H9 (cell line): ENCODE measurements around the gene LRP2. TPM values are rescaled to one million over a fixed set of nuclear protein-coding genes. Genes with fewer than 3 reads are reported as not detected.

Experiments used
- DNase-seq: peaks from one replicate; pipeline ENCODE4 v3.0.0-alpha.2; 2017
- H2AFZ ChIP-seq: one replicate; pipeline ENCODE4 v1.6.1; 2013; ENCODE audit warnings: mild to moderate bottlenecking, low read length, control low read depth, moderate library complexity
- H2AK5ac ChIP-seq: 2 replicates; pipeline ENCODE4 v1.6.1; 2013; ENCODE audit warnings: low read length, control low read depth, mixed read lengths; ENCODE audit not compliant: insufficient read length
- H2BK120ac ChIP-seq: one replicate; pipeline ENCODE4 v1.6.1; 2013; ENCODE audit warnings: low read depth, mild to moderate bottlenecking, low read length, control low read depth, inconsistent platforms; ENCODE audit not compliant: poor library complexity, severe bottlenecking
- H2BK12ac ChIP-seq: 2 replicates; pipeline ENCODE4 v1.6.1; 2013; ENCODE audit warnings: low read length, control low read depth, mixed read lengths, low read depth; ENCODE audit not compliant: insufficient read length
- H2BK15ac ChIP-seq: 2 replicates; pipeline ENCODE4 v1.6.1; 2013; ENCODE audit warnings: low read depth, low read length, control low read depth
- H2BK20ac ChIP-seq: one replicate; pipeline ENCODE4 v1.6.1; 2013; ENCODE audit warnings: low read depth, mild to moderate bottlenecking, low read length, control low read depth, inconsistent platforms; ENCODE audit not compliant: poor library complexity, severe bottlenecking
- H2BK5ac ChIP-seq: 2 replicates; pipeline ENCODE4 v1.6.1; 2013; ENCODE audit warnings: low read length, control low read depth, mixed read lengths; ENCODE audit not compliant: insufficient read length
- H3K14ac ChIP-seq: 2 replicates; pipeline ENCODE4 v1.6.1; 2013; ENCODE audit warnings: low read length, control low read depth; ENCODE audit not compliant: insufficient read depth
- H3K18ac ChIP-seq: 2 replicates; pipeline ENCODE4 v1.6.1; 2013; ENCODE audit warnings: low read depth, mild to moderate bottlenecking, mixed read lengths, low read length, control low read depth; ENCODE audit not compliant: insufficient read length
- H3K23ac ChIP-seq: 2 replicates; pipeline ENCODE4 v1.6.1; 2013; ENCODE audit warnings: low read length, control low read depth, mixed read lengths, low read depth; ENCODE audit not compliant: insufficient read length
- H3K23me2 ChIP-seq: 2 replicates; pipeline ENCODE4 v1.6.1; 2013; ENCODE audit warnings: low read depth, mild to moderate bottlenecking, mixed read lengths, low read length, control low read depth; ENCODE audit not compliant: insufficient read length, poor library complexity, severe bottlenecking
- H3K27ac ChIP-seq: 2 replicates; pipeline ENCODE4 v1.5.1; 2013; ENCODE audit warnings: low read length, control low read depth, mixed read lengths, low read depth; ENCODE audit not compliant: insufficient read length
- H3K27me3 ChIP-seq: 2 replicates; pipeline ENCODE4 v1.6.1; 2013; ENCODE audit warnings: low read length, control low read depth, inconsistent platforms; ENCODE audit not compliant: insufficient read depth
- H3K4ac ChIP-seq: 2 replicates; pipeline ENCODE4 v1.6.1; 2013; ENCODE audit warnings: low read depth, mild to moderate bottlenecking, control low read depth, inconsistent platforms, low read length, moderate library complexity
- H3K4me1 ChIP-seq: 2 replicates; pipeline ENCODE4 v1.6.1; 2013; ENCODE audit warnings: low read length, control low read depth, inconsistent platforms; ENCODE audit not compliant: insufficient read depth
- H3K4me2 ChIP-seq: 2 replicates; pipeline ENCODE4 v1.6.1; 2013; ENCODE audit warnings: low read length, control low read depth, mixed read lengths; ENCODE audit not compliant: insufficient read length, insufficient read depth
- H3K56ac ChIP-seq: 2 replicates; pipeline ENCODE4 v1.6.1; 2013; ENCODE audit warnings: low read depth, mild to moderate bottlenecking, mixed read lengths, low read length, control low read depth; ENCODE audit not compliant: insufficient read length
- H3K79me1 ChIP-seq: 2 replicates; pipeline ENCODE4 v1.6.1; 2013; ENCODE audit warnings: low read depth, mild to moderate bottlenecking, moderate library complexity, low read length, control low read depth, inconsistent platforms; ENCODE audit not compliant: insufficient read depth, poor library complexity, severe bottlenecking
- H3K79me2 ChIP-seq: 2 replicates; pipeline ENCODE4 v1.6.1; 2013; ENCODE audit warnings: low read length, control low read depth, inconsistent platforms; ENCODE audit not compliant: insufficient read depth
- H3K9ac ChIP-seq: 2 replicates; pipeline ENCODE4 v1.6.1; 2013; ENCODE audit warnings: low read length, control low read depth, mixed read lengths; ENCODE audit not compliant: insufficient read length; ENCODE audit errors: extremely low read depth
- H3K9me3 ChIP-seq: one replicate; pipeline ENCODE4 v1.6.1; 2013; ENCODE audit warnings: low read depth, low read length, inconsistent platforms; ENCODE audit not compliant: control insufficient read depth
- H3T11ph ChIP-seq: one replicate; pipeline ENCODE4 v1.6.1; 2013; ENCODE audit warnings: mild to moderate bottlenecking, low read length, control low read depth, inconsistent platforms
- H4K20me1 ChIP-seq: one replicate; pipeline ENCODE4 v1.6.1; 2013; ENCODE audit not compliant: control insufficient read depth, insufficient read length, insufficient read depth
- H4K5ac ChIP-seq: 2 replicates; pipeline ENCODE4 v1.6.1; 2013; ENCODE audit warnings: low read depth, mild to moderate bottlenecking, mixed read lengths, low read length, control low read depth; ENCODE audit not compliant: insufficient read length
- H4K8ac ChIP-seq: replicated peaks from 2 replicates; pipeline ENCODE4 v1.6.1; 2013; ENCODE audit warnings: low read length, control low read depth, mixed read lengths, low read depth; ENCODE audit not compliant: insufficient read length
- H4K91ac ChIP-seq: 2 replicates; pipeline ENCODE4 v1.6.1; 2013; ENCODE audit warnings: low read depth, mild to moderate bottlenecking, moderate library complexity, mixed read lengths, low read length, control low read depth; ENCODE audit not compliant: insufficient read length
- H3K27ac Mint-ChIP-seq, 3 experiments: 2 replicates in 2 of 3; 3 replicates in 1 of 3; pipeline ENCODE4 v1.8.0; 2020 to 2021; ENCODE audit warnings: mixed read lengths in 3 of 3, mild to moderate bottlenecking in 1 of 3, moderate library complexity in 1 of 3
- H3K27me3 Mint-ChIP-seq: 2 replicates; pipeline ENCODE4 v1.8.0; 2021; ENCODE audit warnings: low read depth, mild to moderate bottlenecking, moderate library complexity, mixed read lengths
- H3K36me3 Mint-ChIP-seq, 3 experiments: 2 replicates in 2 of 3; 3 replicates in 1 of 3; pipeline ENCODE4 v1.8.0; 2020 to 2021; ENCODE audit warnings: low read depth in 3 of 3, mixed read lengths in 3 of 3; ENCODE audit not compliant: insufficient read depth in 1 of 3
- H3K4me1 Mint-ChIP-seq, 2 experiments: 2 replicates each; pipeline ENCODE4 v1.8.0; 2020; ENCODE audit warnings: mixed read lengths in 2 of 2
- H3K4me3 Mint-ChIP-seq, 2 experiments: 2 replicates in 1 of 2; 3 replicates in 1 of 2; pipeline ENCODE4 v1.8.0; 2020 to 2021; ENCODE audit warnings: mild to moderate bottlenecking in 2 of 2, mixed read lengths in 2 of 2, moderate library complexity in 1 of 2
- H3K9me3 Mint-ChIP-seq, 2 experiments: 2 replicates in 1 of 2; 3 replicates in 1 of 2; pipeline ENCODE4 v1.8.0; 2020; ENCODE audit warnings: mild to moderate bottlenecking in 2 of 2, mixed read lengths in 2 of 2, moderate library complexity in 1 of 2
- WGBS: extraction: QIAGEN DNeasy Blood & Tissue Kit; methylation state at CpG from one replicate; pipeline ENCODE4 v1.1.7; 2013; ENCODE audit warnings: missing lambda C conversion rate, low lambda C conversion rate, mixed read lengths; ENCODE audit not compliant: insufficient read length; ENCODE audit errors: extremely low coverage; 5-methylcytosine and 5-hydroxymethylcytosine counted together
- total RNA-seq: library from RNA; stranded (reverse); gene quantifications from 2 replicates; pipeline ENCODE4 v1.2.1, GENCODE V29; 2021
- TF ChIP-seq, protein P1 (sequence below): fragments of 200-600 bp; sonication (generic); conservative IDR thresholded peaks from 3 replicates; pipeline ENCODE4 v1.8.0; 2021; ENCODE audit warnings: antibody characterized with exemption, mild to moderate bottlenecking

LRP2 gene
- total RNA-seq, 1 experiment from 2014 or later: 1.4 TPM

DNA sequence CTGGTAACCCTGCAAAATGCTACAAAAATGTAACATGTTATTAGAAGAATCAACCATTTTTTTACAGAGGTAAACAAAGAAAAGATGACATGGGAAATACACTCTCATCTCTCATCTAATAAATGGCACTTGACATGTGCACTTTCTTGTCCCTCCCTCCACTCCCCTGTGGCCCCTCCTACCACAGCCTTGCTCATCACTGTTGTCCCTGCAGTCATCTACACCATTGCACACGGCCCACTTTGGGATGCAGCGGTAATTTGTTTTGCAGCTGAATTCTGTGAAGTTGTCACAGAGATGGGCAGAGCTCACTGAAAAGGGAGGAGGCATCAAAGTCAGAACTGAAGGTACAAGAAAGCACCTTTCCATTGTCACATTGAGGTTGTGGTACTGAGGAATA, 189.4 kb downstream of the LRP2 start:
- Histone ChIP-seq H3K4me1 (no peaks in the 10 kb centered on the region), H3K79me1 (no peaks in the 10 kb centered on the region), H3K4me2 (no peak overlapping the region), H3K27ac (no peak overlapping the region), H3K23ac (no peak overlapping the region), H4K20me1 (no peaks in the 10 kb centered on the region), H2BK120ac (no peak overlapping the region), H4K91ac (no peak overlapping the region), H3K4ac (no peak overlapping the region), H3K56ac (no peak overlapping the region), H3T11ph (no peak overlapping the region), H2BK20ac (no peak overlapping the region), H3K14ac (no peak overlapping the region), H3K18ac (no peak overlapping the region), H2BK12ac (no peak overlapping the region), H2BK5ac (no peak overlapping the region), H3K79me2 (no peaks in the 10 kb centered on the region), H2AFZ (no peak overlapping the region), H2AK5ac (no peak overlapping the region), H4K5ac (no peak overlapping the region), H2BK15ac (no peak overlapping the region), H3K27me3 (no peaks in the 10 kb centered on the region), H3K9me3 (no peaks in the 10 kb centered on the region), H3K9ac (no peak overlapping the region), H4K8ac (no peak overlapping the region), H3K23me2 (no peaks in the 10 kb centered on the region)
- no peak overlapping the region for H3K27ac Mint-ChIP-seq
- H3K9me3 Mint-ChIP-seq: no peaks in the 10 kb centered on the region
- H3K4me1 Mint-ChIP-seq: 0 out of 4 replicates have a peak, but pooled peaks cover 0 to 3% of the 10 kb centered on the region in 2 experiments
- no peak for DNase-seq
- H3K4me3 Mint-ChIP-seq: no peak overlapping the region
- WGBS: no CpG with 5 or more reads among the region's 2 CpGs
- H3K27me3 Mint-ChIP-seq: peaks cover 2% of the 10 kb centered on the region; the same call in 1 of the 2 replicates
- no peaks in the 10 kb centered on the region for H3K36me3 Mint-ChIP-seq
- TF ChIP-seq, protein P1, sequence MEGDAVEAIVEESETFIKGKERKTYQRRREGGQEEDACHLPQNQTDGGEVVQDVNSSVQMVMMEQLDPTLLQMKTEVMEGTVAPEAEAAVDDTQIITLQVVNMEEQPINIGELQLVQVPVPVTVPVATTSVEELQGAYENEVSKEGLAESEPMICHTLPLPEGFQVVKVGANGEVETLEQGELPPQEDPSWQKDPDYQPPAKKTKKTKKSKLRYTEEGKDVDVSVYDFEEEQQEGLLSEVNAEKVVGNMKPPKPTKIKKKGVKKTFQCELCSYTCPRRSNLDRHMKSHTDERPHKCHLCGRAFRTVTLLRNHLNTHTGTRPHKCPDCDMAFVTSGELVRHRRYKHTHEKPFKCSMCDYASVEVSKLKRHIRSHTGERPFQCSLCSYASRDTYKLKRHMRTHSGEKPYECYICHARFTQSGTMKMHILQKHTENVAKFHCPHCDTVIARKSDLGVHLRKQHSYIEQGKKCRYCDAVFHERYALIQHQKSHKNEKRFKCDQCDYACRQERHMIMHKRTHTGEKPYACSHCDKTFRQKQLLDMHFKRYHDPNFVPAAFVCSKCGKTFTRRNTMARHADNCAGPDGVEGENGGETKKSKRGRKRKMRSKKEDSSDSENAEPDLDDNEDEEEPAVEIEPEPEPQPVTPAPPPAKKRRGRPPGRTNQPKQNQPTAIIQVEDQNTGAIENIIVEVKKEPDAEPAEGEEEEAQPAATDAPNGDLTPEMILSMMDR: no peak
